ENCODE measurements around the gene AK5. TPM values are rescaled to one million over a fixed set of nuclear protein-coding genes. Genes with fewer than 3 reads are reported as not detected.
A peak's percentile ranks its signal among the peaks of the same experiment; 100 is the strongest.

AK5 gene
- total and polyA plus RNA-seq, 3 experiments from 2014 or later, result 0.46 to 3.4 (median 1.1) TPM

DNA sequence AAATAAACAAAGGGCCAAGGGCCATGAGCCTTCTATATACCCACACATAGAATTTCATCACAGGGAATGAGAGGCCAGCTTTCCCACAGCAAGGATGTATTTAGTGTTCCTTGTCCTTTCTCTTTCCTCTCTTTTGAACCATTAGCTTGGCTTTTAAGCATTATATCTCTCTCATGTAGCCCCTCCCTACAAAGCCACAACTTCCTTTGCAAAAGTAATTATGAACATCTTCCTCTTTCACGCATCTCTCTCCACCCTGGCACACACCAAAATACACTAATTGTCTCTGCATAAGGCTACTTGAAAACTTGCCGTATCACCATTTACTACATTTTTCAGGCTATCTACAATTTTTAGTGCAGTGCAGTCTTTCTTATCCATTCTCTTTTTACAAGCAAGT lies 1.9 kb upstream of the AK5 start:
- Histone ChIP-seq H3K4me3 (ENCODE audit: low read length) (peak overlapping the region; percentile 10), H3K9me3 (ENCODE audit: low read length) (no peaks in the 10 kb centered on the region), H3K4me1 (ENCODE audit: insufficient read depth, low read length) (peaks cover 22% of the 10 kb centered on the region), H3K27ac (ENCODE audit: low read depth, low read length) (no peak overlapping the region), H3K36me3 (ENCODE audit: insufficient read depth, low read length) (no peaks in the 10 kb centered on the region), H3K27me3 (ENCODE audit: insufficient read depth, low read length, poor library complexity, severe bottlenecking) (peaks cover 10% of the 10 kb centered on the region)
- peak overlapping the region in 5 of 7 donors; percentile 1 to 47 (median 9) for H3K4me3 Mint-ChIP-seq
- peaks cover 0 to 2% (median 0%) of the 10 kb centered on the region in 3 donors for H3K36me3 Mint-ChIP-seq
- ChIA-PET POLR2A (no interaction called here), CTCF (no interaction called here)
- peak overlapping the region in 2 of 8 donors; percentile 5 to 81 for H3K27ac Mint-ChIP-seq
- H3K27me3 Mint-ChIP-seq, result peaks cover 31 to 43% of the 10 kb centered on the region in 2 donors
- peaks cover 0 to 2% (median 0%) of the 10 kb centered on the region in 5 donors for H3K9me3 Mint-ChIP-seq
- H3K4me1 Mint-ChIP-seq, result peaks cover 24 to 35% (median 32%) of the 10 kb centered on the region in 3 donors
- DNase-seq, result peak in 1 of 5 donors; percentile 28

DNA sequence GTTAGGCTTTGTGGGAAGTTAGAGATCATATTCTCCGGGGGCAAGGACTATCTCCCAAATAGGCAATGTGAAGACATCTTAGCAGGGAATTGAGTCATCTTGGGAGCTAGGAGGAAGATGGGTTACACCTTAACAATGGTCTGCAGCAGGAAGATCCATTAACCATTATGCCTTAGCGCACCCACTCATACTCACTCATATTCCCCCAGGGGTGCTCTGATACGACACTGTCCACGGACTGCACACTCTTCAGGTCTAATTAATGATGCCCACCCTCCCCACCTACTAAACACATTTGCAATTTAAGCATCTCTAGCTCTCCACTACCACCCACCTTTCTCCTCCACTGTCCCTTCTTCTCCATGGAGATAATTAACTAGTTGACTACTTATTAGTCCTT lies 857 bp upstream of the AK5 start:
- Histone ChIP-seq H3K9me3 (ENCODE audit: low read length) (no peaks in the 10 kb centered on the region), H3K4me1 (ENCODE audit: insufficient read depth, low read length) (peaks cover 22% of the 10 kb centered on the region), H3K4me3 (ENCODE audit: low read length) (peak overlapping the region; percentile 47), H3K27ac (ENCODE audit: low read depth, low read length) (no peak overlapping the region), H3K36me3 (ENCODE audit: insufficient read depth, low read length) (no peaks in the 10 kb centered on the region), H3K27me3 (ENCODE audit: insufficient read depth, low read length, poor library complexity, severe bottlenecking) (peaks cover 10% of the 10 kb centered on the region)
- peaks cover 0 to 2% (median 0%) of the 10 kb centered on the region in 3 donors for H3K36me3 Mint-ChIP-seq
- H3K9me3 Mint-ChIP-seq, result peaks cover 0 to 2% (median 0%) of the 10 kb centered on the region in 5 donors
- H3K27ac Mint-ChIP-seq, result peak overlapping the region in 1 of 8 donors; percentile 15
- ChIA-PET CTCF (no interaction called here), POLR2A (no interaction called here)
- H3K27me3 Mint-ChIP-seq, result peaks cover 34 to 54% of the 10 kb centered on the region in 2 donors
- H3K4me3 Mint-ChIP-seq, result peak overlapping the region in 6 of 7 donors; percentile 45 to 72 (median 64)
- no peak for DNase-seq
- peaks cover 24 to 35% (median 32%) of the 10 kb centered on the region in 3 donors for H3K4me1 Mint-ChIP-seq

DNA sequence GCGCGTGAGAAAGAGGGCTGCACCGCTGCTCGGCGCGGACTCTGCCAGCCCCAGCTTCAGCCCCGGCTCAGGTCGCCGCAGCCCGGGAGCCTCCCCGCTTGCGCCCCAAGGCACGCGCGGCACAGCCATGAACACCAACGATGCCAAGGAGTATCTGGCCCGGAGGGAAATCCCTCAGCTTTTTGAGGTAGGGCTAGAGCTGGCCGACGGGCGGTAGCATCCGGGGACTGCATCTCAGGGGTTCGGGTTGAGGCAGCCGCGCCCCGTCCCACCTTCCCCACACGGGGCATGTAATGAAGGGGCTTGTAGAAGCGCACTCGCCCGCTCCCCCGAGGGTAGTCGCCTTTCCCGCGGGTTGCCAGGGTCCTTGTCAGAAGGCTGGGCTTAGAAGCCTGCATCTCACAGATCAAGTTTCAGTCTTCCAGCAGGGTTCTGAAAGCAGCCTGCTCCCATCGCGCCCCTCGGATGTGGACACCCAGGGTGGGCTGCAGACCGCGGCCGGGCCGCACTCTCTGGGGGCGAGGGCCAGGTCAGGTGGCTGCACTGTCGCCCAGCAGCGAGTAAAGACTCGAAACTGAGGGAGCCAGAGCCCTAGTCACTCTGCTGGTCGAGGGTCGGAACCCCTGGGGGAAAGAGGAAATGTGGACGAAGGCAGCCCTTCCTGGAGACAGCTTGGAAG lies 507 bp downstream of the AK5 start:
- peaks cover 34 to 58% of the 10 kb centered on the region in 2 donors for H3K27me3 Mint-ChIP-seq
- DNase-seq, result peak in 3 of 5 donors; percentile 8 to 49 (median 41)
- ChIA-PET POLR2A (no interaction called here), CTCF (no interaction called here)
- Histone ChIP-seq H3K27me3 (ENCODE audit: insufficient read depth, low read length, poor library complexity, severe bottlenecking) (peaks cover 10% of the 10 kb centered on the region), H3K4me3 (ENCODE audit: low read length) (peak overlapping the region; percentile 66), H3K4me1 (ENCODE audit: insufficient read depth, low read length) (peaks cover 22% of the 10 kb centered on the region), H3K27ac (ENCODE audit: low read depth, low read length) (no peak overlapping the region), H3K9me3 (ENCODE audit: low read length) (no peaks in the 10 kb centered on the region), H3K36me3 (ENCODE audit: insufficient read depth, low read length) (no peaks in the 10 kb centered on the region)
- H3K36me3 Mint-ChIP-seq, result peaks cover 0 to 2% (median 0%) of the 10 kb centered on the region in 3 donors
- H3K4me1 Mint-ChIP-seq, result peaks cover 24 to 35% (median 32%) of the 10 kb centered on the region in 3 donors
- peak overlapping the region; percentile 17 to 79 (median 65) for H3K4me3 Mint-ChIP-seq
- H3K9me3 Mint-ChIP-seq, result peaks cover 0 to 2% (median 0%) of the 10 kb centered on the region in 5 donors
- H3K27ac Mint-ChIP-seq, result no peak overlapping the region

DNA sequence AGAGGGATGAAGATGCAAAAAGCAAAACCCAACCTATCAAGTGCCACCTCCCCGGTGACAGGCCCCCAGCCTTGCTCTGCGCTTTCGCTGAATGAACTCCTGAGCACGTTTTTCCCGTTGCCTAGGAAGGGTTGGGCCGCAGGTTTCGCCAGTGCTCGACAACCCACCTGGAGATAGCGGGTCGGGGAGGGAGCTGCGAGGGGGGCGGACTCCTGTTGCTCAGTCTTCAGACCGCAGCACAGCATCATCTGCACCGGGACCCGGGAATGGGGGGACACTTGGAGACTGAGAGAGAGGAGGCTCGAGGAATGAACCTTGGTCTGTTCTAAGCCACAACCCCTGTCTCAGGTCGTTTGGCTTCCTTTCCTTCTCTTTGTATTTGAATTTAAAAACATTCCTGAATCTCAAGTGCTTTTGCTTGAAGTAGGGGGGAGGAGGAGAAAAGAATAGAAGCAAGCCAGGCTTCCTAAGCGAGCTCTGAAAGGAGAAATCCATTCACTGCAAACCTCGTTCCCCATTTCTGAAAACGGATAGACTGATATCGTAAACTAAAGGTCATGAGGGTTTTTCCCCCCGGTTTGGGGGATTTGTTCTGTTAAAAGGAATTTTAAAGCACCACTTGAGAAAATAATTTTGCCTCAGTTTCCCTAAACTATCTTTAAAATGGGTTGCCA lies 1.2 kb downstream of the AK5 start:
- DNase-seq, result peak in 2 of 5 donors; percentile 2 to 32
- peak overlapping the region; percentile 66 for H3K4me3 ChIP-seq (ENCODE audit: low read length)
- H3K36me3 ChIP-seq (ENCODE audit: insufficient read depth, low read length), result no peaks in the 10 kb centered on the region
- H3K27ac ChIP-seq (ENCODE audit: low read depth, low read length), result no peak overlapping the region
- H3K4me3 Mint-ChIP-seq, result peak overlapping the region in 6 of 7 donors; percentile 59 to 79 (median 70)
- H3K4me1 ChIP-seq (ENCODE audit: insufficient read depth, low read length), result peaks cover 22% of the 10 kb centered on the region
- peaks cover 24 to 35% (median 32%) of the 10 kb centered on the region in 3 donors for H3K4me1 Mint-ChIP-seq
- peaks cover 34 to 62% of the 10 kb centered on the region in 2 donors for H3K27me3 Mint-ChIP-seq
- H3K9me3 ChIP-seq (ENCODE audit: low read length), result no peaks in the 10 kb centered on the region
- no peak overlapping the region for H3K27ac Mint-ChIP-seq
- peaks cover 0 to 2% (median 0%) of the 10 kb centered on the region in 5 donors for H3K9me3 Mint-ChIP-seq
- H3K27me3 ChIP-seq (ENCODE audit: insufficient read depth, low read length, poor library complexity, severe bottlenecking), result peaks cover 10% of the 10 kb centered on the region
- peaks cover 0 to 2% (median 0%) of the 10 kb centered on the region in 3 donors for H3K36me3 Mint-ChIP-seq
- POLR2A ChIA-PET, result no interaction called here
- CTCF ChIA-PET, result no interaction called here

DNA sequence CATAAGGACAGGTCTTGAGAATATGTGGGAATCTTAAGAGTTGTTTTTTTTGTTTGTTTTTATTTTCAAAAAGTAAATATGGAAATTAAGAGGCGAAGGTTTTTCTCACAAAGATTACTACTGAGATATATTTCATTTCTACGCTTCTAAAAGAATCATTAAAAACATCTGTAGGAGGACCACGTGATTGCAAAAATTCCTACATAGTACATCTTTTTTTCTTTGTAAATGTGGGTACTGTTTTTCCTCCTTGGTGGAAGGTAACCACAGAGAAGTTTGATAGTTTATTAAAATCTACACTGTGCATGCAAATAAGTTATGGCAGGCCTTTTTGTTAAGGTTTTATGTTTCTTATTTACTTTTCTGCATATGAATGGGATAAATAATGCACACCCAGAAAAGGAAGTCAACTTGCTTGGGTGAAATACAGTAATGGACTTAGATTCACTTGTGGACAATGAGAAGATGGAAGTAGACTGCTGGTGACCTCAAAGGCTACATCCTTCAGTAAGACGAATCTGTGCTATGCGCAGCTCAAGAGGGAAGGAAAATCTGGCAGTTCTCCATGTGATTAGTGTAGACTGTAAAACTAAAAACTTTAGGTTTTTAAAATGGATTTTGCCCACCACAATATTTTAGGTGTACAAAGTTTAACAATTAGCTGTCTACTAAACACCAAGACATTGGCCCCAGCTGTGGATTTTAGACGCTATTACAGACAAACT lies 2.0 kb downstream of the AK5 start:
- Histone ChIP-seq H3K9me3 (ENCODE audit: low read length) (no peaks in the 10 kb centered on the region), H3K36me3 (ENCODE audit: insufficient read depth, low read length) (no peaks in the 10 kb centered on the region), H3K27me3 (ENCODE audit: insufficient read depth, low read length, poor library complexity, severe bottlenecking) (peaks cover 10% of the 10 kb centered on the region), H3K4me1 (ENCODE audit: insufficient read depth, low read length) (peaks cover 22% of the 10 kb centered on the region), H3K4me3 (ENCODE audit: low read length) (no peak overlapping the region), H3K27ac (ENCODE audit: low read depth, low read length) (no peak overlapping the region)
- Mint-ChIP-seq H3K36me3 (peaks cover 0 to 2% (median 0%) of the 10 kb centered on the region in 3 donors), H3K27ac (no peak overlapping the region), H3K27me3 (peaks cover 34 to 62% of the 10 kb centered on the region in 2 donors), H3K9me3 (peaks cover 0 to 2% (median 0%) of the 10 kb centered on the region in 5 donors), H3K4me3 (peak overlapping the region in 3 of 7 donors; percentile 4 to 76 (median 28)), H3K4me1 (peaks cover 24 to 35% (median 32%) of the 10 kb centered on the region in 3 donors)
- CTCF ChIA-PET, result no interaction called here
- no peak for DNase-seq
- POLR2A ChIA-PET, result no interaction called here

DNA sequence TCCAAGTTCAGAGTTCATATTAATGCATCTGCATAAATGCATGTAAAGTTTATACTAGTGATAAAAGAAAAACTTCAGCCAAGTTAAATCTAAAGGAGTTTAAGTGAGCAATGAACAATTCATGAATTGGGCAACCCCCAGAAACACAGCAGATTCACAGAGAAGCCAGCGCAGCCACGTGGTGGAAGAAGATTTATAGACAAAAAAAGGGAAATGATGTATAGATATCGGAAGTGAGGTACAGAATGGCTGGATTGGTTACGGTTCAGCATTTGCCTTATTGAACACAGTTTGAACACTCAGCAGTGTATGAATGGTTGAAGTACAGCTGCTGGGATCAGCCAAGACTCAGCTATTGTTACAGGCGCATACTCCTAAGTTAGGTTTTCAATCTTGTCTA lies 5.7 kb downstream of the AK5 start:
- ChIA-PET POLR2A (no interaction called here), CTCF (no interaction called here)
- Histone ChIP-seq H3K27me3 (ENCODE audit: insufficient read depth, low read length, poor library complexity, severe bottlenecking) (peaks cover 4% of the 10 kb centered on the region), H3K4me1 (ENCODE audit: insufficient read depth, low read length) (no peaks in the 10 kb centered on the region), H3K4me3 (ENCODE audit: low read length) (no peak overlapping the region), H3K27ac (ENCODE audit: low read depth, low read length) (no peak overlapping the region), H3K36me3 (ENCODE audit: insufficient read depth, low read length) (no peaks in the 10 kb centered on the region), H3K9me3 (ENCODE audit: low read length) (no peaks in the 10 kb centered on the region)
- no peak for DNase-seq
- H3K36me3 Mint-ChIP-seq, result no peaks in the 10 kb centered on the region
- H3K27ac Mint-ChIP-seq, result no peak overlapping the region
- H3K27me3 Mint-ChIP-seq, result peaks cover 19 to 41% of the 10 kb centered on the region in 2 donors
- H3K4me1 Mint-ChIP-seq, result peaks cover 4 to 11% (median 11%) of the 10 kb centered on the region in 3 donors
- peaks cover 0 to 2% (median 0%) of the 10 kb centered on the region in 5 donors for H3K9me3 Mint-ChIP-seq
- no peak overlapping the region for H3K4me3 Mint-ChIP-seq

DNA sequence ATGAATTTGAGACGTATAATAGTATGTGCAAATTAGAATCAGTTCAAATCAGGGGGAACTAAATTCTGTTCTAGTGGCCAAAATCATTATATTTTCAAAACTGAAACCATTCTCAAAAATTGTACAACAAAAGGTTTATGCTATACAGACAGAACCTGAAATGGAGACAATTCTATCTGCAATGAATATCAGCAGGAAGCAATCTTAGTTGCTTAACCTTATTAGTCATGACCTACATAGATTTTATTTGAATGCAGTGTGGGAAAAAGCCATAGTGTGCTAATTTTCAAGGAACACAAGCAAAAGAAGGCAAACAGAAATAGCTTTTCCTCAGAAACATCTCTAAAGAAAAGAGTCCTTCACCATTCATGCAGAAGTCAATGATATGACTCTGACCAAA lies 6.5 kb downstream of the AK5 start:
- Mint-ChIP-seq H3K27me3 (peaks cover 16 to 35% of the 10 kb centered on the region in 2 donors), H3K4me3 (no peak overlapping the region), H3K4me1 (peaks cover 0 to 4% (median 3%) of the 10 kb centered on the region in 3 donors), H3K27ac (no peak overlapping the region), H3K36me3 (no peaks in the 10 kb centered on the region), H3K9me3 (no peaks in the 10 kb centered on the region)
- H3K27ac ChIP-seq (ENCODE audit: low read depth, low read length), result no peak overlapping the region
- ChIA-PET CTCF (no interaction called here), POLR2A (no interaction called here)
- no peak for DNase-seq
- no peaks in the 10 kb centered on the region for H3K36me3 ChIP-seq (ENCODE audit: insufficient read depth, low read length)
- no peaks in the 10 kb centered on the region for H3K4me1 ChIP-seq (ENCODE audit: insufficient read depth, low read length)
- H3K9me3 ChIP-seq (ENCODE audit: low read length), result no peaks in the 10 kb centered on the region
- no peak overlapping the region for H3K4me3 ChIP-seq (ENCODE audit: low read length)
- H3K27me3 ChIP-seq (ENCODE audit: insufficient read depth, low read length, poor library complexity, severe bottlenecking), result no peaks in the 10 kb centered on the region

DNA sequence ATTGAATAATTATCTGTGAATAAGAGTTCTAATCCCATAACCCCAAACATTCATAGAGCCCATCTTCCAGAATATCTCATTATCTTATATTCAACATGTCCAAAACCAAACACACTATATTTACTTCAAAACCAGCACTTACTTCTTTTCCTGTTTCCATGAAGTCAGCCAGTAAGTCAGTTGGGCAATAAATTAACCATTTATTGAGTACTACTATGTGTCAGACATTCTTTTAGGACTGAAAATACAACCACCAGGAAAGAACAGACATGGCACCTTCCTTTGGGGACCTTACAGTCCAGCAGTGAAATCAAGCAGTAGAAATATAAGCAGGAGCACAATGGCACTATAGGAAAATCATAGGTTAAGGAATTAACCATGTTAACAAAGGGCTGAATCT lies 8.8 kb downstream of the AK5 start:
- Histone ChIP-seq H3K9me3 (ENCODE audit: low read length) (no peaks in the 10 kb centered on the region), H3K4me3 (ENCODE audit: low read length) (no peak overlapping the region), H3K4me1 (ENCODE audit: insufficient read depth, low read length) (no peaks in the 10 kb centered on the region), H3K27me3 (ENCODE audit: insufficient read depth, low read length, poor library complexity, severe bottlenecking) (no peaks in the 10 kb centered on the region), H3K27ac (ENCODE audit: low read depth, low read length) (no peak overlapping the region), H3K36me3 (ENCODE audit: insufficient read depth, low read length) (no peaks in the 10 kb centered on the region)
- CTCF ChIA-PET, result no interaction called here
- H3K36me3 Mint-ChIP-seq, result no peaks in the 10 kb centered on the region
- H3K4me3 Mint-ChIP-seq, result no peak overlapping the region
- DNase-seq, result no peak
- H3K4me1 Mint-ChIP-seq, result no peaks in the 10 kb centered on the region
- no peaks in the 10 kb centered on the region for H3K9me3 Mint-ChIP-seq
- peaks cover 6 to 12% of the 10 kb centered on the region in 2 donors for H3K27me3 Mint-ChIP-seq
- POLR2A ChIA-PET, result no interaction called here
- no peak overlapping the region for H3K27ac Mint-ChIP-seq

Measured in CD8-positive, alpha-beta memory T cell (primary cell).